Right lobe of liver (tissue), 6 donors: ENCODE measurements around the gene ID3. TPM values are rescaled to one million over a fixed set of nuclear protein-coding genes. Genes with fewer than 3 reads are reported as not detected.

Experiments used
- ATAC-seq, 4 donors: fragments of 200-7000 bp; cut with Tn5 transposase; one replicate each; pipeline ENCODE4 v1.9.1; 2020; ENCODE audit warnings: mild to moderate bottlenecking in 4 of 4, moderate library complexity in 4 of 4
- DNase-seq, 3 donors: peaks; one replicate each; pipeline ENCODE4 v3.0.0-alpha.2; 2020
- H3K27ac ChIP-seq, 3 donors: fragments of 200-600 bp; one replicate each; pipeline ENCODE4 v1.8.0; 2022
- H3K27me3 ChIP-seq, 2 donors: fragments of 200-600 bp; one replicate each; pipeline ENCODE4 v1.8.0; 2022
- H3K36me3 ChIP-seq, 4 donors: fragments of 200-600 bp; sonication (generic) in 1 of 4; one replicate each; pipeline versions ENCODE4 v1.5.1 to v1.8.0; 2017 to 2022; ENCODE audit warnings: control low read depth in 1 of 4
- H3K4me1 ChIP-seq, 4 donors: fragments of 200-600 bp; sonication (generic) in 1 of 4; one replicate each; pipeline versions ENCODE4 v1.5.1 to v1.8.0; 2017 to 2022; ENCODE audit warnings: control low read depth in 1 of 4
- H3K4me3 ChIP-seq, 3 donors: fragments of 200-600 bp; one replicate each; pipeline ENCODE4 v1.8.0; 2022
- H3K9me3 ChIP-seq, 4 donors: fragments of 200-600 bp; sonication (generic) in 1 of 4; one replicate each; pipeline versions ENCODE4 v1.5.1 to v1.8.0; 2017 to 2022; ENCODE audit warnings: control low read depth in 1 of 4
- CTCF ChIP-seq, 4 donors: fragments of 200-600 bp in 3 of 4; fragments of 450-650 bp in 1 of 4; IDR thresholded peaks; one replicate each; pipeline versions ENCODE4 v1.5.1 to v1.8.0; 2016 to 2022; ENCODE audit warnings: antibody characterized with exemption in 4 of 4, mild to moderate bottlenecking in 2 of 4
- POLR2A ChIP-seq: fragments of 450-650 bp; IDR thresholded peaks from one replicate; pipeline ENCODE4 v1.6.1; 2017; ENCODE audit warnings: antibody characterized with exemption, mild to moderate bottlenecking
- WGBS: methylation state at CpG from one replicate; pipeline ENCODE4 v1.1.6; 2018; ENCODE audit warnings: low coverage, low lambda C conversion rate; ENCODE audit not compliant: insufficient coverage; ENCODE audit errors: missing lambda C conversion rate; 5-methylcytosine and 5-hydroxymethylcytosine counted together
- intact Hi-C, 2 donors: fragments of 100-400 bp; cut with DNase I; formaldehyde crosslinking; loops; one replicate each; pipeline versions ENCODE4 v1.11.2 to v1.14.1; 2022
- total RNA-seq, 6 experiments: library from RNA; depleted of rRNA in 2 of 6; stranded (reverse); fragments of >200 nt in 2 of 6; fragmentation: NEBNext Ultra II Directional in 3 of 6; extraction: Animal tissue kit (Norgen Biotek cat#: 25700) in 3 of 6; gene quantifications; one replicate each; pipeline versions ENCODE4 v1.1.0 to v1.2.4, GENCODE V29; 2016 to 2023
- donor health status: DM: no; HTN: yes; CAD: no.
- donor health status: DM: no; HTN: no; CAD: no.
- donor health status: DM: no; HTN: no; CAD: no.
- donor health status: DM: no; HTN: yes; CAD: no.
- donor health status: DM: no; HTN: yes; CAD: no.

Gene ID3
- total RNA-seq, 6 experiments from 2014 or later, result 12.7 to 44.6 (median 27.0) TPM

DNA sequence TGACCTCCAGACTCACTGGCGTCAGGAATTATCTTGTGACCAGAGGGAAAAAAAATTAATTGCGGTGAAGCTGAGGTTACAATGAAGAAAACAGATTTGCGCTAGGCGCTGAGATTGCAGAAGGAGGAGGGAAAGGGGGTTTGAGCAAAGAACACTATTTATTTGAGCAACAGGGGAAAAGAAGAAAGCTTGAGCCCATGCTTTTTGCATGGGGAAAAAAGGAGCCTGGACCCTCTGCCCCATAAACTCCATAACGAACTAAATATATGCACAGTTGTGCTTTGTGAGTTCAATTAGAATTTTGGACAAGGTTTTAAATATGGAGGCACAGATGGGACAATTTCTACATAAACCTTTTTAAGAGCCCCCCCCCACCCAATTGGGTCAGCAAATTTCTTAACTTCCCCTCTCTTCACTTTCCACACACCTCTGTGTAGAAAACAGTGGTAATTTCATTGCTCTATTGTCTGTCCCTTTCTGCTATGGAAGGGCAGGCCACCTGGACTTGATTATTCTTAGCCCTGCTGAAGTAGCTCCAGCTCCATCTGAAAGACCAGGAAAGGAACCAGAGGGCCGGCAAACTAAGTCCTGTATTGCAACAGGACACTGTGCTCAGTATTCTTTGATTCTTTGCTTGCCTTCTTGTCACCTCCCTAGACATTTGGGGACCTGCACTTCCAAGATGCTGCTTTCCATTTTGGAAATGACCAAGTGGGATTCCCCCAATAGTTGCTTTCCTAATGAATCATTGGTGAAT is 862 bp upstream of the ID3 start:
- 28% methylated on average over 6 of the region's 6 CpGs for WGBS
- Histone ChIP-seq H3K27me3 (no peaks in the 10 kb centered on the region), H3K4me3 (peak overlapping the region; percentile 24 to 64 (median 62)), H3K36me3 (no peaks in the 10 kb centered on the region), H3K9me3 (no peaks in the 10 kb centered on the region), H3K4me1 (peaks cover 0 to 18% (median under 1%) of the 10 kb centered on the region in 4 donors), H3K27ac (peak overlapping the region; percentile 73 to 82 (median 75))
- no peak for TF ChIP-seq POLR2A
- TF ChIP-seq CTCF (IDR thresholded peaks at IDR 0.05), result no peak
- ATAC-seq (peak in 2 of 4 donors; percentile 0 to 1), DNase-seq (no peak)
- intact Hi-C loops, result no loop called here

DNA sequence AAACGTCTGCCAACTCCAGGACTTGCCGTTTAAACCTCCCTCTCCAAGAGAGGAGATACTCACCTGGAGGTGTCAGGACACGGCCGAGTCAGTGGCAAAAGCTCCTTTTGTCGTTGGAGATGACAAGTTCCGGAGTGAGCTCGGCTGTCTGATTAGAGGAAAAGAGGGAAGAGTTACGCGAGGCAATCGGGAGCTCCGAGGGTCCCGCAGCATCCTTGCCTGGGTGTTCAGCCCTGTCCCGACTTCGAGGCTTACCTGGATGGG is 497 bp downstream of the ID3 start:
- WGBS, result 2% methylated on average over 14 of the region's 14 CpGs
- no peak for TF ChIP-seq POLR2A
- no peak for TF ChIP-seq CTCF (IDR thresholded peaks at IDR 0.05)
- intact Hi-C loops, result no loop called here
- Histone ChIP-seq H3K4me1 (peaks cover 0 to 18% (median under 1%) of the 10 kb centered on the region in 4 donors), H3K27me3 (no peaks in the 10 kb centered on the region), H3K27ac (peak overlapping the region; percentile 73 to 93 (median 75)), H3K4me3 (peak overlapping the region; percentile 62 to 69 (median 64)), H3K36me3 (no peaks in the 10 kb centered on the region), H3K9me3 (no peaks in the 10 kb centered on the region)
- DNase-seq (no peak), ATAC-seq (no peak)

- ATAC-seq, result peak in 3 of 4 donors; percentile 1 to 4 (median 1)
- Histone ChIP-seq H3K4me3 (peak overlapping the region; percentile 62 to 69 (median 64)), H3K36me3 (no peaks in the 10 kb centered on the region), H3K4me1 (peaks cover 0 to 18% (median under 1%) of the 10 kb centered on the region in 4 donors), H3K9me3 (no peaks in the 10 kb centered on the region), H3K27me3 (no peaks in the 10 kb centered on the region), H3K27ac (peak overlapping the region; percentile 73 to 93 (median 75))
- DNase-seq, result peak; percentile 68 to 74 (median 73)
- TF ChIP-seq CTCF (IDR thresholded peaks at IDR 0.05), result no peak
- no peak for TF ChIP-seq POLR2A
- intact Hi-C loops, result no loop called here
- WGBS, result 13% methylated on average over 8 of the region's 34 CpGs
Observed at GRCh38 chr1:23558140-23558871, 995 bp downstream of the ID3 start.

- ATAC-seq (no peak), DNase-seq (no peak)
- WGBS, result 51% methylated on average over 8 of the region's 8 CpGs
- TF ChIP-seq CTCF (IDR thresholded peaks at IDR 0.05) (no peak), POLR2A (no peak)
- intact Hi-C loops, result no loop called here
- Histone ChIP-seq H3K9me3 (no peaks in the 10 kb centered on the region), H3K36me3 (no peaks in the 10 kb centered on the region), H3K27ac (peak overlapping the region; percentile 73 to 93 (median 75)), H3K27me3 (no peaks in the 10 kb centered on the region), H3K4me1 (peaks cover 0 to 18% (median under 1%) of the 10 kb centered on the region in 4 donors), H3K4me3 (peak overlapping the region; percentile 62 to 69 (median 64))
Observed at GRCh38 chr1:23557471-23558124, 1.7 kb downstream of the ID3 start.
